B cell (primary cell): Measurements from ENCODE around the gene PLAU. TPM values are rescaled to one million over a fixed set of nuclear protein-coding genes. Genes with fewer than 3 reads are reported as not detected.
A peak's percentile ranks its signal among the peaks of the same experiment; 100 is the strongest.

ENCODE experiments used
- ATAC-seq: fragments of 200-7000 bp; cut with Tn5 transposase; one replicate; pipeline ENCODE4 v1.10.0; 2021; ENCODE audit warnings: low read depth, mild to moderate bottlenecking, moderate number of reproducible peaks, moderate library complexity
- CTCF ChIA-PET: fragments of 350-600 bp; sonication (Branson Sonifier 250); formaldehyde crosslinking; loops from one replicate; lab custom pipeline; 2021; ENCODE audit warnings: antibody characterized with exemption, inconsistent platforms; lab: Charles Lee
- POLR2A ChIA-PET: fragments of 350-600 bp; sonication (Branson Sonifier 250); formaldehyde crosslinking; loops from one replicate; lab custom pipeline; 2021; ENCODE audit warnings: antibody characterized with exemption; lab: Charles Lee
- DNase-seq: peaks from one replicate; pipeline ENCODE4 v3.0.0; 2013
- H2AFZ ChIP-seq: 2 replicates; pipeline ENCODE4 v1.6.1; 2012; ENCODE audit warnings: mild to moderate bottlenecking, low read depth, low read length; ENCODE audit not compliant: insufficient read depth, poor library complexity, severe bottlenecking
- H3K27ac ChIP-seq, 2 donors: 1 replicate in 1 of 2; 2 replicates in 1 of 2; pipeline ENCODE4 v1.5.1; 2012 to 2013; ENCODE audit warnings: low read length in 2 of 2, mild to moderate bottlenecking in 2 of 2, moderate library complexity in 1 of 2
- H3K27me3 ChIP-seq, 4 experiments: fragments of 200-600 bp in 1 of 4; sonication (generic) in 1 of 4; replicated peaks in 1 of 4; 1 replicate in 2 of 4; 2 replicates in 2 of 4; pipeline versions ENCODE4 v1.6.1 to v1.7.0; 2013 to 2016; ENCODE audit warnings: low read length in 3 of 4, mild to moderate bottlenecking in 2 of 4, mixed read lengths in 1 of 4, moderate library complexity in 1 of 4; ENCODE audit not compliant: insufficient read depth in 4 of 4, control insufficient read depth in 3 of 4; ENCODE audit errors: control extremely low read depth in 1 of 4
- H3K36me3 ChIP-seq, 2 experiments: replicated peaks in 1 of 2; 1 replicate in 1 of 2; 2 replicates in 1 of 2; pipeline versions ENCODE4 v1.6.1 to v1.7.1; 2013; ENCODE audit warnings: low read length in 1 of 2; ENCODE audit not compliant: insufficient read depth in 2 of 2, control insufficient read depth in 1 of 2; ENCODE audit errors: control extremely low read depth in 1 of 2, extremely low read depth in 1 of 2
- H3K4me1 ChIP-seq, 2 donors: fragments of 200-600 bp in 1 of 2; sonication (generic) in 1 of 2; 1 replicate in 1 of 2; 2 replicates in 1 of 2; pipeline versions ENCODE4 v1.5.1 to v1.6.1; 2013 to 2017; ENCODE audit warnings: low read length in 2 of 2; ENCODE audit not compliant: control insufficient read depth in 2 of 2, insufficient read depth in 2 of 2
- H3K4me2 ChIP-seq: replicated peaks from 2 replicates; pipeline ENCODE3; 2012; ENCODE audit warnings: mild to moderate bottlenecking, low read depth, low read length; ENCODE audit not compliant: poor library complexity, severe bottlenecking
- H3K4me3 ChIP-seq, 5 experiments: fragments of 200-600 bp in 1 of 5; sonication (generic) in 1 of 5; 1 replicate in 3 of 5; 2 replicates in 2 of 5; pipeline versions ENCODE4 v1.5.1 to v1.7.0; 2011 to 2016; ENCODE audit warnings: low read length in 4 of 5, mild to moderate bottlenecking in 4 of 5, low read depth in 2 of 5, control low read depth in 1 of 5, moderate library complexity in 1 of 5; ENCODE audit not compliant: insufficient read depth in 1 of 5; ENCODE audit errors: control extremely low read depth in 1 of 5, extremely low read depth in 1 of 5
- H3K79me2 ChIP-seq: fragments of 200-600 bp; sonication (generic); one replicate; pipeline ENCODE4 v1.6.0; 2016; ENCODE audit warnings: low read length; ENCODE audit not compliant: control insufficient read depth, insufficient read depth
- H3K9ac ChIP-seq: fragments of 200-600 bp; sonication (generic); 2 replicates; pipeline ENCODE4 v1.6.1; 2017; ENCODE audit warnings: mild to moderate bottlenecking, low read length, moderate library complexity
- H3K9me3 ChIP-seq, 3 donors: one replicate each; pipeline versions ENCODE4 v1.6.1 to v1.7.1; 2013; ENCODE audit warnings: low read length in 2 of 3; ENCODE audit not compliant: control insufficient read depth in 2 of 3, insufficient read depth in 1 of 3; ENCODE audit errors: control extremely low read depth in 1 of 3
- H4K20me1 ChIP-seq: 2 replicates; pipeline ENCODE4 v1.6.0; 2012; ENCODE audit warnings: mild to moderate bottlenecking, low read length; ENCODE audit not compliant: insufficient read depth, control insufficient read depth, poor library complexity, severe bottlenecking
- H3K27ac Mint-ChIP-seq: one replicate; pipeline ENCODE4 v1.8.0; 2021; ENCODE audit warnings: mixed read lengths
- H3K27me3 Mint-ChIP-seq: one replicate; pipeline ENCODE4 v1.8.0; 2021; ENCODE audit warnings: mixed read lengths
- H3K4me1 Mint-ChIP-seq: one replicate; pipeline ENCODE4 v1.8.0; 2021; ENCODE audit warnings: mixed read lengths
- H3K4me3 Mint-ChIP-seq: one replicate; pipeline ENCODE4 v1.8.0; 2021; ENCODE audit warnings: mixed read lengths
- H3K9me3 Mint-ChIP-seq: one replicate; pipeline ENCODE4 v1.8.0; 2022; ENCODE audit warnings: mixed read lengths; ENCODE audit not compliant: insufficient read depth
- CTCF ChIP-seq: fragments of 200-600 bp; IDR thresholded peaks from one replicate; pipeline ENCODE4 v1.8.0; 2022; ENCODE audit warnings: antibody characterized with exemption, mild to moderate bottlenecking
- EZH2 ChIP-seq: IDR thresholded peaks from 2 replicates; pipeline ENCODE4 v1.6.1; 2012; ENCODE audit warnings: borderline replicate concordance, low read depth, mild to moderate bottlenecking, moderate library complexity, low read length; ENCODE audit not compliant: insufficient read depth, poor library complexity, severe bottlenecking
- WGBS: methylation state at CpG from one replicate; pipeline ENCODE4 v1.1.5; 2013; ENCODE audit warnings: missing lambda C conversion rate; ENCODE audit not compliant: insufficient coverage; 5-methylcytosine and 5-hydroxymethylcytosine counted together
- intact Hi-C: fragments of 100-400 bp; cut with micrococcal nuclease; formaldehyde crosslinking; loops from one replicate; pipeline ENCODE4 v1.10.0; 2022
- polyA plus RNA-seq: library from polyadenylated mRNA; depleted of rRNA; stranded (reverse); fragments of >200 nt; gene quantifications from 2 replicates; pipeline ENCODE4 v1.2.3, GENCODE V29; 2012
- total RNA-seq, 2 donors: library from RNA; stranded (reverse); fragments of 120-200 nt in 1 of 2; gene quantifications; 1 replicate in 1 of 2; 2 replicates in 1 of 2; pipeline versions ENCODE4 v1.2.3 to v1.2.4, GENCODE V29; 2013 to 2022

Gene PLAU
- total and polyA plus RNA-seq, 2 donors (not counting 1 experiment from before 2014, with no cell fraction given) = 0.04 TPM; not detected in 1

- WGBS = 14% methylated on average over 4 of the region's 10 CpGs
- H3K4me1 ChIP-seq = peaks cover 23 to 35% of the 10 kb centered on the region in 2 donors
- no peaks in the 10 kb centered on the region for H3K36me3 ChIP-seq
- H3K9ac ChIP-seq = no peak overlapping the region
- Mint-ChIP-seq H3K4me3 (peak overlapping the region; percentile 58), H3K27ac (no peak overlapping the region), H3K4me1 (peaks cover 34% of the 10 kb centered on the region), H3K27me3 (peaks cover 34% of the 10 kb centered on the region), H3K9me3 (no peaks in the 10 kb centered on the region)
- no peaks in the 10 kb centered on the region for H3K79me2 ChIP-seq
- peak overlapping the region; percentile 39 for H2AFZ ChIP-seq
- ChIA-PET CTCF (interaction anchor here (1.4 kb wide), 1 partner anchor 31 kb away, joined by 3 read pairs; no protein-coding TSS in a partner anchor), POLR2A (interaction anchor here (0.6 kb wide), 1 partner anchor 45 kb away, joined by 7 read pairs; no protein-coding TSS in a partner anchor)
- H3K27me3 ChIP-seq = peaks cover 0 to 43% (median 21%) of the 10 kb centered on the region in 4 experiments
- intact Hi-C loops = no loop called here
- peak overlapping the region; percentile 45 for H3K4me2 ChIP-seq
- H4K20me1 ChIP-seq = no peaks in the 10 kb centered on the region
- TF ChIP-seq EZH2 (no peak), CTCF (no peak)
- DNase-seq = peak; percentile 48
- no peaks in the 10 kb centered on the region for H3K9me3 ChIP-seq
- peak; percentile 42 for ATAC-seq
- H3K27ac ChIP-seq = no peak overlapping the region
- H3K4me3 ChIP-seq = peak overlapping the region in 1 of 5 experiments; percentile 2
Measured at GRCh38 chr10:73908853-73909539, 1.9 kb upstream of the PLAU start.

- peaks cover 34% of the 10 kb centered on the region for H3K27me3 Mint-ChIP-seq
- peaks cover 0 to 43% (median 20%) of the 10 kb centered on the region in 4 experiments for H3K27me3 ChIP-seq
Measured at GRCh38 chr10:73909540-73910115, 1.3 kb upstream of the PLAU start.

More at GRCh38 chr10:73909540-73910115, 1.3 kb upstream of the PLAU start:
- intact Hi-C loops = no loop called here
- no peak overlapping the region for H3K27ac ChIP-seq
- Mint-ChIP-seq H3K27ac (no peak overlapping the region), H3K4me1 (peaks cover 34% of the 10 kb centered on the region), H3K9me3 (no peaks in the 10 kb centered on the region), H3K4me3 (peak overlapping the region; percentile 92)
- ChIA-PET CTCF (interaction anchor here (1.4 kb wide), 1 partner anchor 30 kb away, joined by 3 read pairs; no protein-coding TSS in a partner anchor), POLR2A (no interaction called here)
- no peaks in the 10 kb centered on the region for H3K9me3 ChIP-seq
- H4K20me1 ChIP-seq = no peaks in the 10 kb centered on the region
- DNase-seq = no peak
- no peaks in the 10 kb centered on the region for H3K79me2 ChIP-seq
- no peak overlapping the region for H3K4me2 ChIP-seq
- H3K4me3 ChIP-seq = no peak overlapping the region
- no peak for ATAC-seq
- TF ChIP-seq CTCF (no peak), EZH2 (no peak)
- peak overlapping the region; percentile 39 for H2AFZ ChIP-seq
- WGBS = 21% methylated on average over 1 of the region's 4 CpGs
- peaks cover 23 to 35% of the 10 kb centered on the region in 2 donors for H3K4me1 ChIP-seq
- H3K9ac ChIP-seq = no peak overlapping the region
- no peaks in the 10 kb centered on the region for H3K36me3 ChIP-seq
